Mucosa of descending colon (tissue), 3 donors: Measurements from ENCODE around the gene DRC7. TPM values are rescaled to one million over a fixed set of nuclear protein-coding genes. Genes with fewer than 3 reads are reported as not detected.

Source experiments
- ATAC-seq: fragments of 200-7000 bp; cut with Tn5 transposase; one replicate; pipeline ENCODE4 v1.9.1; 2020; ENCODE audit warnings: mild to moderate bottlenecking, moderate library complexity
- DNase-seq, 3 donors: peaks; one replicate each; pipeline ENCODE4 v3.0.0-alpha.2; 2020
- H3K36me3 ChIP-seq: fragments of 200-600 bp; one replicate; pipeline ENCODE4 v1.8.0; 2021; ENCODE audit warnings: low read depth, mild to moderate bottlenecking
- H3K4me1 ChIP-seq: fragments of 200-600 bp; one replicate; pipeline ENCODE4 v1.8.0; 2021; ENCODE audit warnings: low read depth, mild to moderate bottlenecking
- H3K4me3 ChIP-seq: fragments of 200-600 bp; one replicate; pipeline ENCODE4 v1.8.0; 2021; ENCODE audit warnings: mild to moderate bottlenecking
- H3K9me3 ChIP-seq: fragments of 200-600 bp; one replicate; pipeline ENCODE4 v1.8.0; 2021; ENCODE audit warnings: mild to moderate bottlenecking
- CTCF ChIP-seq: fragments of 200-600 bp; IDR thresholded peaks from one replicate; pipeline ENCODE4 v1.8.0; 2022; ENCODE audit warnings: antibody characterized with exemption, mild to moderate bottlenecking
- intact Hi-C, 2 donors: fragments of 100-400 bp; cut with DNase I in 1 of 2; cut with micrococcal nuclease in 1 of 2; formaldehyde crosslinking; loops; one replicate each; pipeline versions ENCODE4 v1.11.0 to v1.11.1; 2022; cut with DNase I, micrococcal nuclease
- total RNA-seq, 3 donors: library from RNA; stranded (reverse); fragmentation: NEBNext Ultra II Directional in 2 of 3; extraction: Animal tissue kit (Norgen Biotek cat#: 25700) in 2 of 3; gene quantifications; one replicate each; pipeline versions ENCODE4 v1.2.1 to v1.2.4, GENCODE V29; 2021 to 2023
- donor health status: DM: no; HTN: no; CAD: no; lungs with moderate emphysema.
- donor health status: DM: no; HTN: no; CAD: no.
- donor health status: DM: no; HTN: yes; CAD: no.

Gene DRC7
- total RNA-seq, 3 donors from 2014 or later, result not detected

- H3K4me3 ChIP-seq, result no peak overlapping the region
- ATAC-seq (peak; percentile 4), DNase-seq (no peak)
- TF ChIP-seq CTCF, result no peak
- H3K36me3 ChIP-seq, result no peaks in the 10 kb centered on the region
- intact Hi-C loops, result no loop called here
- no peaks in the 10 kb centered on the region for H3K4me1 ChIP-seq
- no peaks in the 10 kb centered on the region for H3K9me3 ChIP-seq
Observed at GRCh38 chr16:57667048-57667525, 27.5 kb upstream of the DRC7 start.

GRCh38 chr16:57667526-57668262 lies 26.9 kb upstream of the DRC7 start:
- DNase-seq (peak in 1 of 3 donors; percentile 68), ATAC-seq (peak; percentile 56)
- TF ChIP-seq CTCF, result no peak
- no peaks in the 10 kb centered on the region for H3K9me3 ChIP-seq
- intact Hi-C loops, result no loop called here
- no peak overlapping the region for H3K4me3 ChIP-seq
- no peaks in the 10 kb centered on the region for H3K4me1 ChIP-seq
- no peaks in the 10 kb centered on the region for H3K36me3 ChIP-seq

DNA sequence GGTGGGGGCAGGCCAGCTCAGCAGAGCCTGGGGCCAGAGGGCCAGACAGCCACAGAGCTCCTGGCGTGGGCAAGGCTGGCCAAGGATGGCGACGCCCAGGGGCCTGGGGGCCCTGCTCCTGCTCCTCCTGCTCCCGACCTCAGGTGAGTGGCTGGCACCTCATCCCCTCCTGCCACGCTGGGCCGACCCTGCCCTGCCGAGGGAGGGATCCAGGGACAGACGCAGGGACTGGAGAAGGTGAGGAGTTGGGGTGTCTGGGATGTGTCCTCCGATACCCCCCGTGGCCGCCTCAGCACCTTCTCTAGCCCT lies 26.4 kb upstream of the DRC7 start, which contains the start of gene ADGRG3:
Gene ADGRG3 (plus strand): TSS at position 44 of the 309 bp plus-strand sequence. CDS start 42 bp downstream, at position 86.
- ATAC-seq, result no peak
- TF ChIP-seq CTCF, result no peak
- intact Hi-C loops, result no loop called here

GRCh38 chr16:57668630-57669475 lies 25.8 kb upstream of the DRC7 start:
- Histone ChIP-seq H3K4me3 (no peak overlapping the region), H3K9me3 (no peaks in the 10 kb centered on the region), H3K4me1 (no peaks in the 10 kb centered on the region), H3K36me3 (no peaks in the 10 kb centered on the region)
- no peak for ATAC-seq
- no peak for TF ChIP-seq CTCF
- no peak for DNase-seq
- intact Hi-C loops, result no loop called here

More for the DNA sequence above, 26.4 kb upstream of the DRC7 start, which contains the start of gene ADGRG3:
- no peak for DNase-seq
- Histone ChIP-seq H3K9me3 (no peaks in the 10 kb centered on the region), H3K36me3 (no peaks in the 10 kb centered on the region), H3K4me1 (no peaks in the 10 kb centered on the region), H3K4me3 (no peak within 1 kb of the TSS)

DNA sequence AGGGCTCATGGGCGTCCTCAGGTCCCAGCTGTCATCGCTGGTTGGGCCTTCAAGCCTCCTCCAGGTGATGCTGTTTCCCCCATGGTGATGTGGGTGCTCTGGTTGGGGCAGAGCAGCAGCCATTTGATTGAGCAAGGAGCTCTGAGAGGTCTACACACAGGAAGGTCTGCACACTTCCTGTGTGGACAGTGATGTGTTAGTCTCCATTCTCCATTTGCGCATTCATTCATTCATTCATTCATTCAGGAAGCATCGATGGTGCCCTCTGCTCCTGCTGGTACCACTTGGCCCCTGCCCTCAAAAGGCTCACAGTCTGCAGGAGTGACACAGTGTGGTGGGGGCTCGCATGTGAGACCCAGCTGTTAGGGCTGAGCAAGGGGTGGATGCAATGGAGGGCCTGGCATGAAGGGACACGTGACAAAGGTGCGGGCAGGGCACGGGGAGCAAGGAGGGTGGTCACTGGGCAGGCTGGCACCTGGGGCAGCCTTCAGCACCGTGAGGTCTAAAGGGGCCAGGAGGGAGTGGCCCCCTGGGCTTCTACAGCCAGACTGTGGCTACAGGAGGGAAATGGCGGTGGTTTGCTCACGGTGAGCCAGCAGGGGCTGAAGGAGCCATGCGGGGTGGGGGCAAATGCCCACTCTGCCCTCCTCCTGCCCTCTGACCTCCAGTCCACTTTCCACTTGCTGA lies 25.0 kb upstream of the DRC7 start:
- Histone ChIP-seq H3K4me3 (no peak overlapping the region), H3K4me1 (no peaks in the 10 kb centered on the region), H3K9me3 (no peaks in the 10 kb centered on the region), H3K36me3 (no peaks in the 10 kb centered on the region)
- ATAC-seq (no peak), DNase-seq (no peak)
- TF ChIP-seq CTCF, result no peak
- intact Hi-C loops, result no loop called here
